GM23248 (cell line): ENCODE results near the gene SMARCD2. TPM values are rescaled to one million over a fixed set of nuclear protein-coding genes. Genes with fewer than 3 reads are reported as not detected.

ENCODE experiments used
- DNase-seq: peaks from one replicate; pipeline ENCODE4 v3.0.0-alpha.2; 2015
- H2AFZ ChIP-seq: fragments of 200-600 bp; sonication (generic); 2 replicates; pipeline ENCODE4 v1.6.1; 2016; ENCODE audit warnings: antibody characterized with exemption
- H3F3A ChIP-seq: fragments of 200-600 bp; sonication (generic); 2 replicates; pipeline ENCODE4 v1.6.1; 2016; ENCODE audit warnings: mild to moderate bottlenecking, antibody characterized with exemption, mixed run types; ENCODE audit not compliant: insufficient read depth
- H3K27ac ChIP-seq: fragments of 200-600 bp; sonication (generic); 2 replicates; pipeline ENCODE4 v1.5.1; 2016; ENCODE audit warnings: mild to moderate bottlenecking
- H3K27me3 ChIP-seq: fragments of 200-600 bp; sonication (generic); replicated peaks from 2 replicates; pipeline ENCODE4 v1.6.1; 2016; ENCODE audit warnings: mild to moderate bottlenecking; ENCODE audit not compliant: insufficient read depth
- H3K36me3 ChIP-seq: fragments of 200-600 bp; sonication (generic); 2 replicates; pipeline ENCODE4 v1.6.1; 2016; ENCODE audit warnings: low read depth, mild to moderate bottlenecking
- H3K4me1 ChIP-seq: fragments of 200-600 bp; sonication (generic); 2 replicates; pipeline ENCODE4 v1.6.1; 2016; ENCODE audit warnings: mild to moderate bottlenecking; ENCODE audit not compliant: insufficient read depth
- H3K4me2 ChIP-seq: fragments of 200-600 bp; sonication (generic); one replicate; pipeline ENCODE4 v1.6.1; 2016; ENCODE audit warnings: mild to moderate bottlenecking; ENCODE audit not compliant: unreplicated experiment
- H3K4me3 ChIP-seq: fragments of 200-600 bp; sonication (generic); 2 replicates; pipeline ENCODE4 v1.5.1; 2016; ENCODE audit warnings: mild to moderate bottlenecking
- H3K79me2 ChIP-seq: fragments of 200-600 bp; sonication (generic); 2 replicates; pipeline ENCODE4 v1.6.1; 2016; ENCODE audit warnings: mild to moderate bottlenecking; ENCODE audit not compliant: insufficient read depth
- H3K9ac ChIP-seq: fragments of 200-600 bp; sonication (generic); 2 replicates; pipeline ENCODE4 v1.6.1; 2016; ENCODE audit warnings: mild to moderate bottlenecking
- H3K9me2 ChIP-seq: fragments of 200-600 bp; sonication (generic); 2 replicates; pipeline ENCODE4 v1.6.1; 2016; ENCODE audit warnings: mixed run types, mild to moderate bottlenecking, moderate library complexity; ENCODE audit not compliant: insufficient read depth
- H3K9me3 ChIP-seq: fragments of 200-600 bp; sonication (generic); one replicate; pipeline ENCODE4 v1.6.1; 2017; ENCODE audit warnings: low read depth
- H4K20me1 ChIP-seq: fragments of 200-600 bp; sonication (generic); 2 replicates; pipeline ENCODE4 v1.6.0; 2016; ENCODE audit not compliant: insufficient read depth
- EZH2 ChIP-seq: fragments of 200-600 bp; sonication (generic); IDR thresholded peaks from 2 replicates; pipeline ENCODE4 v1.6.1; 2018; ENCODE audit warnings: antibody characterized with exemption, mild to moderate bottlenecking; ENCODE audit not compliant: insufficient read depth, poor library complexity, severe bottlenecking
- EZH2phosphoT487 ChIP-seq: fragments of 200-600 bp; sonication (generic); IDR thresholded peaks from 2 replicates; pipeline ENCODE4 v1.6.1; 2018; ENCODE audit warnings: antibody characterized with exemption, moderate library complexity, mild to moderate bottlenecking, low read depth; ENCODE audit not compliant: insufficient read depth
- WGBS, 2 experiments: methylation state at CpG; one replicate each; pipeline ENCODE4 v1.1.6; 2015 to 2017; ENCODE audit warnings: low lambda C conversion rate in 2 of 2, low coverage in 1 of 2; ENCODE audit errors: missing lambda C conversion rate in 2 of 2; 5-methylcytosine and 5-hydroxymethylcytosine counted together
- in situ Hi-C: fragments of 300-500 bp; cut with MboI; formaldehyde crosslinking; loops from 2 replicates; pipeline ENCODE4 v1.15.0; 2020
- polyA plus RNA-seq: library from polyadenylated mRNA; unstranded; fragments of >200 nt; fragmentation: Nextera tagmentation; extraction: Ambion mirVana; gene quantifications from 2 replicates; pipeline ENCODE4 v1.2.1, GENCODE V29; 2016
- total RNA-seq: library from RNA; depleted of rRNA; stranded (reverse); fragments of >200 nt; shearing (Covaris generic); gene quantifications from 2 replicates; pipeline ENCODE4 v1.2.3, GENCODE V29; 2014

SMARCD2 gene
- total and polyA plus RNA-seq, 2 experiments from 2014 or later: 29.3 to 88.5 TPM

DNA sequence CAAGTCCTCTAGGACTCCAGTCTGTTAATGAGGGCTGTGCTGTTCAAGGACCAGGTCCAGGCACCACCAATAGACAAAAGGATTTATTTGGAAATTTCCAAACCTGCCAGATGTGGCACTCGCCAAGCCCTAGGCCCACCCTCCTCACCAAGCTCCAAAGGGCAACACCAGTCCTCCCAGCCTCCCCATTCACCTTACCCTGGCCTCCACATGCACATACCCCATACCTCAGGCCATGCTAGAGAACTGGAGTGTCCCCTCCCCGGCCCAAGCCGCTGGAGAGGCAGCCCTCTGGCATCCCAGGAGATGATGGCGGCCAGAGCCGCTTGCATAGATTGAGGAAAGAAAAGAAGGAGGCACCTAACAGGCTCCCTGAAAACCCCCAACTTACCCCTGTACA is 10.5 kb downstream of the SMARCD2 start:
- 90 to 93% methylated on average over 5 of the region's 5 CpGs for WGBS, 2 experiments

DNA sequence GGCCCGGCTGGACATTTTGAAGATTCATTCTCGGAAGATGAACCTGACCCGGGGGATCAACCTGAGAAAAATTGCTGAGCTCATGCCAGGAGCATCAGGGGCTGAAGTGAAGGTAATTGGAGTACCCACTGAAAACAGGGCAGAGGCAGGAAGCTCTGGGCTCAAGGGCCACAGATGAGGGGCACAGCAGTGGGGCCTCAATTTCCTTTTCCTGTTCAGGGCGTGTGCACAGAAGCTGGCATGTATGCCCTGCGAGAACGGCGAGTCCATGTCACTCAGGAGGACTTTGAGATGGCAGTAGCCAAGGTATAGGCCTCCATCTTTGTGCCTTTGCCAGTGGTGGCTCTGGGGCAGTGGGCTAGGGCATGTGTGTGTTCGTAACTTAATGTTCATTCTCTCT is 11.0 kb downstream of the SMARCD2 start:
- in situ Hi-C loops: no loop called here
- Histone ChIP-seq H3K27ac (no peak overlapping the region), H3F3A (peaks cover 40% of the 10 kb centered on the region), H3K36me3 (peaks cover 38% of the 10 kb centered on the region), H3K79me2 (peaks cover 49% of the 10 kb centered on the region), H3K4me1 (peaks cover 8% of the 10 kb centered on the region), H3K4me3 (no peak overlapping the region), H3K9ac (no peak overlapping the region), H2AFZ (no peak overlapping the region), H3K9me2 (no peaks in the 10 kb centered on the region), H3K9me3 (no peaks in the 10 kb centered on the region), H4K20me1 (no peaks in the 10 kb centered on the region), H3K4me2 (no peak overlapping the region), H3K27me3 (no peaks in the 10 kb centered on the region)
- no peak for DNase-seq
- 85 to 88% methylated on average over 8 of the region's 8 CpGs for WGBS, 2 experiments
- TF ChIP-seq EZH2 (no peak), EZH2phosphoT487 (no peak)

More for the DNA sequence above, 10.5 kb downstream of the SMARCD2 start:
- Histone ChIP-seq H3F3A (peaks cover 40% of the 10 kb centered on the region), H3K9me3 (no peaks in the 10 kb centered on the region), H3K4me2 (no peak overlapping the region), H3K9me2 (no peaks in the 10 kb centered on the region), H3K36me3 (peaks cover 38% of the 10 kb centered on the region), H3K79me2 (peaks cover 52% of the 10 kb centered on the region), H3K4me3 (no peak overlapping the region), H4K20me1 (no peaks in the 10 kb centered on the region), H2AFZ (no peak overlapping the region), H3K27ac (no peak overlapping the region), H3K4me1 (peaks cover 8% of the 10 kb centered on the region), H3K27me3 (no peaks in the 10 kb centered on the region), H3K9ac (no peak overlapping the region)
- DNase-seq: no peak
- TF ChIP-seq EZH2phosphoT487 (no peak), EZH2 (no peak)
- in situ Hi-C loops: no loop called here

- Histone ChIP-seq H3F3A (peaks cover 40% of the 10 kb centered on the region), H3K9me3 (no peaks in the 10 kb centered on the region), H3K79me2 (peaks cover 49% of the 10 kb centered on the region), H3K4me1 (peaks cover 8% of the 10 kb centered on the region), H3K4me3 (no peak overlapping the region), H3K9ac (no peak overlapping the region), H3K36me3 (peaks cover 38% of the 10 kb centered on the region), H2AFZ (no peak overlapping the region), H3K27me3 (no peaks in the 10 kb centered on the region), H3K4me2 (no peak overlapping the region), H3K27ac (no peak overlapping the region), H3K9me2 (no peaks in the 10 kb centered on the region), H4K20me1 (no peaks in the 10 kb centered on the region)
- 87 to 90% methylated on average over 15 of the region's 15 CpGs for WGBS, 2 experiments
- no peak for TF ChIP-seq EZH2phosphoT487
- no peak for TF ChIP-seq EZH2
- in situ Hi-C loops: no loop called here
- no peak for DNase-seq
These were observed 11.5 kb downstream of the SMARCD2 start for GRCh38 chr17:63830904-63831491.

GRCh38 chr17:63830278-63830677 is 12.2 kb downstream of the SMARCD2 start:
- no peak overlapping the region for H3K4me3 ChIP-seq
- no peak overlapping the region for H3K27ac ChIP-seq
- no peak for DNase-seq
- H3K36me3 ChIP-seq: peaks cover 42% of the 10 kb centered on the region
- no peaks in the 10 kb centered on the region for H3K9me2 ChIP-seq
- H3K79me2 ChIP-seq: peaks cover 49% of the 10 kb centered on the region
- no peak overlapping the region for H3K9ac ChIP-seq
- H3K4me1 ChIP-seq: peaks cover 8% of the 10 kb centered on the region
- H3K9me3 ChIP-seq: no peaks in the 10 kb centered on the region
- TF ChIP-seq EZH2 (no peak), EZH2phosphoT487 (no peak)
- peaks cover 34% of the 10 kb centered on the region for H3F3A ChIP-seq
- H3K4me2 ChIP-seq: no peak overlapping the region
- no peaks in the 10 kb centered on the region for H4K20me1 ChIP-seq
- H3K27me3 ChIP-seq: no peaks in the 10 kb centered on the region
- in situ Hi-C loops: no loop called here
- WGBS, 2 experiments: 98% methylated on average over 5 of the region's 5 CpGs
- no peak overlapping the region for H2AFZ ChIP-seq

DNA sequence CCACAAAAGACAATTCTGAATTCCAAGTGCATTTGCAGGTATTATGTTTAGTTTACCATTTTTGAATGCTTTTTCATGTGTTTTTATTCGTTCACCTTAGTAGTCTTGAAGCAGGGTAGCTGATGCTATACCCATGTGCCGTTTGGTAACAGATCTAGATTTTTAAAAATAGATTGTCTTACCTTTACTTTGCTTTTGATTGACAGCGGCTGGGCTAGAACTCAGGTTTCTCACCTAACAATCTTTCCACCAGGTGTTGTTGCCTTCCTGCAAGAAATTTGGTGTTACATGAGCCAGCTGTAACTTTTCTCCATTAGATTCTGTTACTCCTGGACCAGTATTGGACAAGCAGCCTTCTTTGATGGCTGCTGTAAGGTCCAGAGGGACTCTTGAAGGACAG is 13.5 kb downstream of the SMARCD2 start:
- H2AFZ ChIP-seq: no peak overlapping the region
- H3K27me3 ChIP-seq: no peaks in the 10 kb centered on the region
- peaks cover 22% of the 10 kb centered on the region; the same call in 1 of the 2 replicates for H3F3A ChIP-seq
- no peaks in the 10 kb centered on the region for H3K9me3 ChIP-seq
- in situ Hi-C loops: no loop called here
- peaks cover 8% of the 10 kb centered on the region for H3K4me1 ChIP-seq
- H3K9me2 ChIP-seq: no peaks in the 10 kb centered on the region
- H3K36me3 ChIP-seq: peaks cover 52% of the 10 kb centered on the region
- no peak for TF ChIP-seq EZH2phosphoT487
- peak overlapping the region; percentile 86; the same call in 1 of the 2 replicates for H3K9ac ChIP-seq
- H3K79me2 ChIP-seq: peaks cover 61% of the 10 kb centered on the region
- no peaks in the 10 kb centered on the region for H4K20me1 ChIP-seq
- WGBS, 2 experiments: 98 to 99% methylated on average over 3 of the region's 3 CpGs
- H3K27ac ChIP-seq: no peak overlapping the region
- H3K4me3 ChIP-seq: peak overlapping the region; percentile 87
- DNase-seq: no peak
- peak overlapping the region; percentile 91 for H3K4me2 ChIP-seq
